ENCODE measurements around the gene NIN. TPM values are rescaled to one million over a fixed set of nuclear protein-coding genes. Genes with fewer than 3 reads are reported as not detected.

Gene NIN
- total and polyA plus RNA-seq, 11 donors = 11.7 to 48.3 (median 25.0) TPM

DNA sequence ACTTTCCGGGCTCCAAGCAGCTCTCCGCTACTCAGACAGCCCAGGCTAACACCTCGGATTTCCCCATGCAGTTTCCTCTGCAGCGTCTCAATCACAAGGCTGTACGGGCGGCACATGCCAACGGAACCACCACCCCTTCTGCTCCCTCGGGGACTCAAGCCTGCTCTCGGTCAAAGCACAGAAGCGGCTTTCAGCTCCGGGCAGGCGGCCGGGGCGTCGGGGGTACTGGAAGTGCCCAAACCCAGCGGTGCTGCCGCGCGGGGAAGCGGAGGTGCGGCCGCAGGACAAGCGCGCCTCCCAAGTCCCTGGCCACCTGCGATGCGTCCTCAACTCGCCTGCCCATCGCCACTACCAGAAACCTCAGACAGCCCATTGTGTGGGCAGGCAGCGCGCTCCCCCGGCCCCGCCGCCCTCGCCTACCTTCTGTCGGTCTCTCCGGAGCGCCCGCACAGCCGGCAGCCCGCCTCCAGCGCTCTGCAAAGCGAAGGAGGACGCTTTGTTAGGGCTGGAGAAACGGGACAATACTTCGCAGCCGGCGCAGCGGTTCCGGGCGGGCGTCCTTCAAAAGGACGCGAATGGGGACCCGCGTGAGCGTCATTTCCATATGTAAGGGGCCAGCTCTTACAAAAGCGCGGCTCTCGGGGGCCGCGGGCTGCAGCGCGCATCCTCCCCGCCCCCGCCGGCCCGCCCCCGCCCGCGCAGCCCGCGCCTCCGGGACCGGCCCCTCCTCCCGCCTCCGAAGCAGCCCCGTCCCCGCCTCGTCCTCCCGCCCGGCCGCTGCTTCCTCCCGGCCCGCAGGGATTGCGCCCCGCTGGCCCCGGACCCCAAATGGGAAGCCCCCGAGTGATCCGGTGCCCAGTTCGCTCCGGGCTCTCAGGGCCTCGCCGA is 674 bp downstream of the NIN start:
- WGBS, 4 donors = 0 to 1% (median 0%) methylated on average over 24 to 93 of the region's 93 CpGs
- intact Hi-C loops (cut with DNase I) = loop anchor here in 1 of 10 donors (5.0 kb wide), 1 partner anchor 38 kb away; no protein-coding TSS in a partner anchor
- peak overlapping the region; percentile 59 to 99 (median 90) for H3K4me3 ChIP-seq
- DNase-seq = peak; percentile 56 to 80 (median 69)
- H3K4me1 ChIP-seq = peaks cover 0 to 50% (median 17%) of the 10 kb centered on the region in 12 donors
- H3K36me3 ChIP-seq = no peaks in the 10 kb centered on the region
- ATAC-seq = peak; percentile 8 to 65 (median 63)
- TF ChIP-seq POLR2A (IDR thresholded peaks at IDR 0.05) = no peak
- TF ChIP-seq, protein P1, sequence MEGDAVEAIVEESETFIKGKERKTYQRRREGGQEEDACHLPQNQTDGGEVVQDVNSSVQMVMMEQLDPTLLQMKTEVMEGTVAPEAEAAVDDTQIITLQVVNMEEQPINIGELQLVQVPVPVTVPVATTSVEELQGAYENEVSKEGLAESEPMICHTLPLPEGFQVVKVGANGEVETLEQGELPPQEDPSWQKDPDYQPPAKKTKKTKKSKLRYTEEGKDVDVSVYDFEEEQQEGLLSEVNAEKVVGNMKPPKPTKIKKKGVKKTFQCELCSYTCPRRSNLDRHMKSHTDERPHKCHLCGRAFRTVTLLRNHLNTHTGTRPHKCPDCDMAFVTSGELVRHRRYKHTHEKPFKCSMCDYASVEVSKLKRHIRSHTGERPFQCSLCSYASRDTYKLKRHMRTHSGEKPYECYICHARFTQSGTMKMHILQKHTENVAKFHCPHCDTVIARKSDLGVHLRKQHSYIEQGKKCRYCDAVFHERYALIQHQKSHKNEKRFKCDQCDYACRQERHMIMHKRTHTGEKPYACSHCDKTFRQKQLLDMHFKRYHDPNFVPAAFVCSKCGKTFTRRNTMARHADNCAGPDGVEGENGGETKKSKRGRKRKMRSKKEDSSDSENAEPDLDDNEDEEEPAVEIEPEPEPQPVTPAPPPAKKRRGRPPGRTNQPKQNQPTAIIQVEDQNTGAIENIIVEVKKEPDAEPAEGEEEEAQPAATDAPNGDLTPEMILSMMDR (IDR thresholded peaks at IDR 0.05) = no peak
- peak overlapping the region; percentile 86 to 97 (median 94) for H3K27ac ChIP-seq
- H3K9me3 ChIP-seq = no peaks in the 10 kb centered on the region
- no peaks in the 10 kb centered on the region for H3K27me3 ChIP-seq

DNA sequence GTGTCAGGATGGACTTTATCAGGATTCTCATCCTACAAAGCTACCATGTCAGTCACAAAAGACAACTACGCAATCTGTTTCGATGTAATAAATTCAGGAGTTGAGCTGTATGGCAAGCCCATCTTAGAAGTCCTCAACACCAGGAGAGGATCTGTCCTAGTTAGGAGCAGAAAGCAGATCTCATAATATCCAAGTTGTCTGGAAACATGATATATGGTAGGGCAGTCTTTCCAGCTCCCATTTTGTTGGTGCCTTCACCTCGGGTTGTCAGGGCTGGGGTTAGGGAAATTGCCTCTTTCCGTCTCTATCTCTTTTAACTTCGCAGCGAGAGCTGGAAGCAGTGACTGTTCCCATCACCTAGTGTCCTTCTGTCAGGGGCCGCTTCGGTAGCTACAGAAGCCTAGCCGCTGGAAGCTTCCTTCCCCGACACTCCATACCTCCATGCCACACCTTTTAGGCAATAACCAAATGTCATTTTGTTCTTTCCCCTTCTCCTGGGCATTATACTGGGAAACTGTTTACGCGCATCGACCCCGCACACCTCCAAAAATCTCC is 1.4 kb downstream of the NIN start:
- ATAC-seq (peak in 1 of 4 donors; percentile 2), DNase-seq (no peak)
- peak overlapping the region in 8 of 12 donors; percentile 90 to 97 (median 94) for H3K27ac ChIP-seq
- no peaks in the 10 kb centered on the region for H3K27me3 ChIP-seq
- 18 to 22% (median 20%) methylated on average over 14 of the region's 14 CpGs for WGBS, 4 donors
- no peaks in the 10 kb centered on the region for H3K9me3 ChIP-seq
- H3K36me3 ChIP-seq = no peaks in the 10 kb centered on the region
- intact Hi-C loops (cut with DNase I) = loop anchor here in 2 of 10 donors (5.0 kb wide), 1 partner anchor 37 kb away; no protein-coding TSS in a partner anchor
- H3K4me1 ChIP-seq = peaks cover 0 to 52% (median 18%) of the 10 kb centered on the region in 12 donors
- TF ChIP-seq, protein P1 (IDR thresholded peaks at IDR 0.05) = no peak
- H3K4me3 ChIP-seq = peak overlapping the region; percentile 59 to 99 (median 90)

DNA sequence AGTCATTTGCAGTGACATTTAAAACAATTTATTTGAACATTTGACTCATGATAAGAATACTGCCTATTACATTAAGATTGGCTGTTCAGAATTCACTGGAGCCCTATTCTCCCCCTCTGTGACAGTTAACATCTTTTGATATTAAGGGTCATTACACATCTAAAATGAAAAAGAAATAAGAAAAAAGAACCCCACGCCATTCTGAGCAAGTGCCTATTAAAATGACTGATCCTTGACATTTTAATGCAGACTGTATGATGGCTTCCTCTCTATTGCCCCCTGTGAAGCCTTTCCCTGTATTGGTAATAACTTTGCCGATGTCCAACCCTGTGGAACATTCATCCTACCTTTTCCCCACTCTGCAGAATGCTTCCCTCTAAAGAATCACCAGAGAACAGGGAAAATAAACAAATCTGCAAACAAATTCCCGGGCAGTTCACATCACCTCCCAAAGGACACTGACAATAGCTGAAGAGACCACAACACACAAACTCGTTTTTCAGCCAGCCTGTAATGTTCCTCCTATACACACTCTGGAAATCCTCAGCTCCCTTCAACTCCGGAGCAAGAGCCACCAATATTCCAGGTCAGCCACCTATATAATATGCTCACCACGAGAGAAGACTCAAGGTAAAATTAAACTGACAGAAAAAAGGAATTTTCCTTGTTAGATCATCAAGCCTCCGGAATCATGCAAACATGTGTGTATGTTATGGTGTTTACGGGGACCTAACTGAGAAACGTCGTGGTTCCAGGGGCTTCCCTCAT is 2.1 kb downstream of the NIN start:
- ATAC-seq (no peak), DNase-seq (no peak)
- Histone ChIP-seq H3K27ac (peak overlapping the region in 1 of 12 donors; percentile 93), H3K36me3 (no peaks in the 10 kb centered on the region), H3K27me3 (no peaks in the 10 kb centered on the region), H3K4me3 (peak overlapping the region in 6 of 12 donors; percentile 85 to 99 (median 90)), H3K9me3 (no peaks in the 10 kb centered on the region), H3K4me1 (peaks cover 0 to 59% (median 20%) of the 10 kb centered on the region in 12 donors)
- TF ChIP-seq, protein P1 (IDR thresholded peaks at IDR 0.05) = no peak
- TF ChIP-seq POLR2A (IDR thresholded peaks at IDR 0.05) = no peak
- 68 to 77% (median 68%) methylated on average over 10 of the region's 10 CpGs for WGBS, 4 donors
- intact Hi-C loops (cut with DNase I) = loop anchor here in 1 of 10 donors (5.0 kb wide), 1 partner anchor 37 kb away; no protein-coding TSS in a partner anchor
